Fibroblast of the aortic adventitia (primary cell): ENCODE results near the gene P2RX1. TPM values are rescaled to one million over a fixed set of nuclear protein-coding genes. Genes with fewer than 3 reads are reported as not detected.

Experiments used
- DNase-seq: peaks from one replicate; pipeline ENCODE4 v3.0.0-alpha.2; 2010; ENCODE audit warnings: low read depth
- H3K4me3 ChIP-seq: 2 replicates; pipeline ENCODE4 v1.5.1; 2011; ENCODE audit warnings: low read depth, mild to moderate bottlenecking, control low read depth, low read length, moderate library complexity
- CTCF ChIP-seq: IDR thresholded peaks from 2 replicates; pipeline ENCODE4 v1.5.1; 2011; ENCODE audit warnings: mild to moderate bottlenecking, low read length, control low read depth, inconsistent platforms; ENCODE audit not compliant: insufficient read depth
- total RNA-seq: library from RNA; depleted of rRNA; stranded (reverse); fragments of >200 nt; gene quantifications from 2 replicates; pipeline ENCODE4 v1.2.3, GENCODE V29; 2012; ENCODE audit warnings: low replicate concordance

P2RX1 gene
- total RNA-seq, 1 donor, result not detected

- no peak for TF ChIP-seq CTCF
- DNase-seq, result no peak
- H3K4me3 ChIP-seq, result no peak overlapping the region
Observed at GRCh38 chr17:3875317-3875716, 40.9 kb downstream of the P2RX1 start.

- no peak for TF ChIP-seq CTCF
- DNase-seq, result no peak
- H3K4me3 ChIP-seq, result no peak overlapping the region
Observed at GRCh38 chr17:3873862-3874261, 42.4 kb downstream of the P2RX1 start.

GRCh38 chr17:3870871-3871306 lies 45.4 kb downstream of the P2RX1 start:
- H3K4me3 ChIP-seq, result no peak overlapping the region
- TF ChIP-seq CTCF, result no peak
- DNase-seq, result peak; percentile 36

- TF ChIP-seq CTCF, result no peak
- DNase-seq, result no peak
- H3K4me3 ChIP-seq, result no peak overlapping the region
Observed at GRCh38 chr17:3867606-3868005, 48.7 kb downstream of the P2RX1 start.

GRCh38 chr17:3867106-3867505 lies 49.2 kb downstream of the P2RX1 start:
- H3K4me3 ChIP-seq, result no peak overlapping the region
- no peak for DNase-seq
- no peak for TF ChIP-seq CTCF

- no peak for DNase-seq
- no peak for TF ChIP-seq CTCF
- H3K4me3 ChIP-seq, result no peak overlapping the region
Observed at GRCh38 chr17:3866276-3866675, 50.0 kb downstream of the P2RX1 start.

- no peak overlapping the region for H3K4me3 ChIP-seq
- DNase-seq, result peak; percentile 60
- no peak for TF ChIP-seq CTCF
Observed at GRCh38 chr17:3865176-3865575, 51.1 kb downstream of the P2RX1 start.
